ENCODE measurements around the gene ABO. TPM values are rescaled to one million over a fixed set of nuclear protein-coding genes. Genes with fewer than 3 reads are reported as not detected.
"Not testable (repeated sequence)": the region's sequence is repeated elsewhere in the genome, so short reads cannot be mapped to it uniquely, and the experiment has no call there.

Gene ABO
- total RNA-seq, 4 donors from 2014 or later: 0.29 to 6.1 (median 0.59) TPM

DNA sequence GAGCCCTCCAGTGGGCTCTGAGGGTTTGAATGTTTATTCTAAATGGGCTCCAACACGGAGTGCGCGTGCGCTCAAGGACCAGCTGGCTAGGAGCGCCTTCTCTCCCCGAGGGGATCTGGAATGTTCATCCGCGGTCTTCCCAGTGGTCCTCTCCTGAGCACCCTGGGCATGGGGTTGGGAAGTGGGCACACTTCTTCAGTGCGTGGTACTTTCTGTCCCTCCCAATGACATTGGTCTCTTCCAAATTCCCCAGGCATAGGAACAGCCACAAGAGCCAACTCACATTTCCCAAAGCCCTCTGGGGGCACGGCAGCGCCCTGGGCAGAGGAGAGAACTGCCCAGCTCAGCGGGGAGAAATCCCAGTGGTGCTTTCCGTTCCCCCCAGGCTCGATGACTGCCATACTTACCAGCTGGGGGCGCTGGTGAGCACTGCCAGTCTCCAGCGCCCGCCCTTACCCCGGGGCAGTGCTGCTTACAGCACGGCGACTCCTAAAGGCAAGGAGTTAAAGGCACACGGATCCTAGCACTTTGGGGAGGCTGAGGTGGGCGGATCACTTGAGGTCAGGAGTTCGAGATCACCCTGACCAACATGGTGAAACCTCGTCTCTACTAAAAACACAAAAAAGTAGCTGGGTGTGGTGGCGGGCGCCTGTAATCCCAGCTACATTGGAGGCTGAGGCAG, 36.0 kb downstream of the ABO start:
- H3K4me3 ChIP-seq: peak overlapping the region; percentile 9 to 26
- intact Hi-C loops (cut with DNase I; ENCODE audit: low total_unique reads): no loop called here

DNA sequence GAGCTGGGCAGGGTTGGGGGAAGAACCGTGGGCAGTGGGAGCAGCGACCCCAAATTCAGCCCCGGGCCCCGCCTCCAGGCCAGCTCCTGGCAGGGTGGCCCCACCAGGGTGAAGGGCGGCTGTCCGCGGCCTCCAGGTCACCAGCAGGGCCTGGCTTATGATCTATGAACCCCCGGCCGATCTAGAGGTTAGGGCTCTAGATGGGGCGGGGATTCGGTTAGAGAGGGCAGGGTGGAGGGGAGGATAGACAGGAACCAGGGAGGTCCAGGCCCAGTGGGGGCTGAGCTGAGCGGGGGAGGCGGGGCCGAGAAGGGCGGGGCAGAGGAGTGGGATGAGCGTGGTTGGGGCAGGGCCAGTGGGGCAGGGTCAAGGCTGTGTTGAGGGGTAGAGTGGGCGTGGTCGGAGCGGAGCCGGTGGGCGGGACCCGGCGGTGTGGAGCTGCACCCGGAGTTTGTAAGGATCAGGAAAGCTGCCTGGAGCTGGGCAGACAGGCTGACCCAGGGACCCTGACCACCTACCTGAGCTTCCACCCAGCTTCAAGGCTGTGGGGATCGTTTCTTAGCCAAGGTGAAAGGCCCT, 36.6 kb downstream of the ABO start:
- peak; percentile 81 to 84 for DNase-seq

More for the DNA sequence above, 36.0 kb downstream of the ABO start:
- Histone ChIP-seq H3K4me1 (peaks cover 0 to 6% of the 10 kb centered on the region in 2 donors), H3K9me3 (no peaks in the 10 kb centered on the region), H3K36me3 (no peaks in the 10 kb centered on the region), H3K27ac (peak overlapping the region; percentile 73 to 78), H3K27me3 (no peaks in the 10 kb centered on the region)
- DNase-seq: peak; percentile 42 to 43
- TF ChIP-seq, protein P1, sequence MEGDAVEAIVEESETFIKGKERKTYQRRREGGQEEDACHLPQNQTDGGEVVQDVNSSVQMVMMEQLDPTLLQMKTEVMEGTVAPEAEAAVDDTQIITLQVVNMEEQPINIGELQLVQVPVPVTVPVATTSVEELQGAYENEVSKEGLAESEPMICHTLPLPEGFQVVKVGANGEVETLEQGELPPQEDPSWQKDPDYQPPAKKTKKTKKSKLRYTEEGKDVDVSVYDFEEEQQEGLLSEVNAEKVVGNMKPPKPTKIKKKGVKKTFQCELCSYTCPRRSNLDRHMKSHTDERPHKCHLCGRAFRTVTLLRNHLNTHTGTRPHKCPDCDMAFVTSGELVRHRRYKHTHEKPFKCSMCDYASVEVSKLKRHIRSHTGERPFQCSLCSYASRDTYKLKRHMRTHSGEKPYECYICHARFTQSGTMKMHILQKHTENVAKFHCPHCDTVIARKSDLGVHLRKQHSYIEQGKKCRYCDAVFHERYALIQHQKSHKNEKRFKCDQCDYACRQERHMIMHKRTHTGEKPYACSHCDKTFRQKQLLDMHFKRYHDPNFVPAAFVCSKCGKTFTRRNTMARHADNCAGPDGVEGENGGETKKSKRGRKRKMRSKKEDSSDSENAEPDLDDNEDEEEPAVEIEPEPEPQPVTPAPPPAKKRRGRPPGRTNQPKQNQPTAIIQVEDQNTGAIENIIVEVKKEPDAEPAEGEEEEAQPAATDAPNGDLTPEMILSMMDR (IDR thresholded peaks at IDR 0.05): peak; percentile 21 to 45 (median 40)
- no peak for TF ChIP-seq POLR2A (IDR thresholded peaks at IDR 0.05)

DNA sequence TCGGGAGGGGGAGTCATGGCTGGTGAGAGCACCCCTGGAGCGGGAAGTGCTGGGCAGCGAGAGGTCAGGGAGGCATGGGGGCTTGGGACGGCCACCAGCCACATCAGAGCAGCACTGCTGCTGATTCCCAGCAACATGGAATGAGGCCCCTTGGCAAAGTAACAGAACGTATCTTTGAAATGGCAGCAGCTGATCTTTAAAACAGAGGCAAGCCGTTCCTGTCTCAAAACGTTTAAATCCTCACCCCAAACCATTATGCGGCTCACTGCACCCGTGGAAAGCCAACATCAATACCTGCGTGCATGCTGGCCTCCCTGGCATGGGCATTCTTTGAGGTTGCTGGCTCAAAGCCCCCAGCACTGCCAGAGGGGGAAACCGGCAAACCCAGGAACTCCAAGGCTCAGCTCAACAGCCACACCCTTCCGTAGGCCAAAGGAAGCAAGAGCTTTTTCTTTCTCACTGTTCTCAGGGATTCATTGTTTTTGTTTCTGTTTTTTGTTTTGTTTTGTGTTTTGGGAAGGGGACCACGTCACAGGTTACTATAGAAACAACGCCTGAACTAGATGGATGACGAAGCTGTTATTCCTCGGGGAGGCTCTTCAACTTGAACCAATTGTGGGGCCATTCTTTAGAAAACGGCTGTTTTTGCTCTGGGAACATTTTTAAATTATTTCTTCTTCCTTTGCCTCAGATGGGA, 37.8 kb downstream of the ABO start:
- no peaks in the 10 kb centered on the region for H3K36me3 ChIP-seq
- H3K27me3 ChIP-seq: no peaks in the 10 kb centered on the region
- intact Hi-C loops (cut with DNase I; ENCODE audit: low total_unique reads): no loop called here
- peaks cover 0 to 6% of the 10 kb centered on the region in 2 donors for H3K4me1 ChIP-seq
- H3K4me3 ChIP-seq: no peak overlapping the region
- peak in 1 of 2 donors; percentile 11 for DNase-seq
- no peaks in the 10 kb centered on the region for H3K9me3 ChIP-seq
- peak overlapping the region; percentile 73 to 78 for H3K27ac ChIP-seq
- no peak for TF ChIP-seq POLR2A (IDR thresholded peaks at IDR 0.05)
- TF ChIP-seq, protein P1 (IDR thresholded peaks at IDR 0.05): no peak

More for the DNA sequence above, 36.6 kb downstream of the ABO start:
- Histone ChIP-seq H3K36me3 (no peaks in the 10 kb centered on the region), H3K4me3 (peak overlapping the region; percentile 9 to 26), H3K9me3 (no peaks in the 10 kb centered on the region), H3K4me1 (peaks cover 0 to 6% of the 10 kb centered on the region in 2 donors), H3K27ac (peak overlapping the region; percentile 73 to 78), H3K27me3 (no peaks in the 10 kb centered on the region)
- intact Hi-C loops (cut with DNase I; ENCODE audit: low total_unique reads): no loop called here
- TF ChIP-seq, protein P1 (IDR thresholded peaks at IDR 0.05): no peak
- no peak for TF ChIP-seq POLR2A (IDR thresholded peaks at IDR 0.05)

DNA sequence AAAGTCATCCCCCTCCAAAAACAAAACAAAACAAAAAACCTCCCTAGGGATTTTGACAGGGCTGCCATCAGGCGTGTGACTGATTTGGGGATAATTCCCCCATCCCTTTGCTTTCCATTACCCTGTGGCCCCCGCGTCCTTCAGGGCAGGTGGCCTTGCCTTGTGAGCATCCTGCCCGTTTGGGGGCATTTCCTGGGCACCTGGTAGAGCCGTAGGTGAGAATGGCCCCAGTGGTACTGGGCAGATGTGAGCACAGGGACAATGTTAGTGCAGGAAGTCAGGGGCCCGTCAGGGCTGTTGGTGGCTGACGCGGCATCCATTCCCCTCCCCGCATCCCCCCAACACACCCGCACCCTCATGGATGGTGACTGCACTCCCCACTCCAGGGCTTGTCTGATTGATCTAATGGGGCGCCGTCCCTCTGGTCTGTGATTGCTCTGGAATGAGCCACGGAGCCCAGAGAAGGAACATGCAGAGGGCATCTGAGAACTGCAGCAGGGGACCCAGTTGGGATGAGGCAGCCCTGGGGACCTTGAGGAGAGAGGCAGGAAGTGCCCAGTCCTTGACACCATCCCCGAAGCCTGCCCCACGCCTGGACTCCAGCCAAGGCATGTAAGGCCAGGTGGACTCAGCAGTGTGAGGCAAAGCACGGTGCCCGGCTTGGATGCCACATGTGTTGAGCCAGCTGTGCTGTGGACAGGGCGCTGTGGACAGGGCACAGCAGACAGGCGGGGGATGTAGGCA, 38.5 kb downstream of the ABO start:
- H3K9me3 ChIP-seq; H3K36me3 ChIP-seq; intact Hi-C loops (cut with DNase I; ENCODE audit: low total_unique reads); H3K27me3 ChIP-seq; H3K4me3 ChIP-seq; H3K4me1 ChIP-seq: not testable (repeated sequence)
- H3K27ac ChIP-seq: peak overlapping the region; percentile 73 to 78
- DNase-seq: peak in 1 of 2 donors; percentile 14

DNA sequence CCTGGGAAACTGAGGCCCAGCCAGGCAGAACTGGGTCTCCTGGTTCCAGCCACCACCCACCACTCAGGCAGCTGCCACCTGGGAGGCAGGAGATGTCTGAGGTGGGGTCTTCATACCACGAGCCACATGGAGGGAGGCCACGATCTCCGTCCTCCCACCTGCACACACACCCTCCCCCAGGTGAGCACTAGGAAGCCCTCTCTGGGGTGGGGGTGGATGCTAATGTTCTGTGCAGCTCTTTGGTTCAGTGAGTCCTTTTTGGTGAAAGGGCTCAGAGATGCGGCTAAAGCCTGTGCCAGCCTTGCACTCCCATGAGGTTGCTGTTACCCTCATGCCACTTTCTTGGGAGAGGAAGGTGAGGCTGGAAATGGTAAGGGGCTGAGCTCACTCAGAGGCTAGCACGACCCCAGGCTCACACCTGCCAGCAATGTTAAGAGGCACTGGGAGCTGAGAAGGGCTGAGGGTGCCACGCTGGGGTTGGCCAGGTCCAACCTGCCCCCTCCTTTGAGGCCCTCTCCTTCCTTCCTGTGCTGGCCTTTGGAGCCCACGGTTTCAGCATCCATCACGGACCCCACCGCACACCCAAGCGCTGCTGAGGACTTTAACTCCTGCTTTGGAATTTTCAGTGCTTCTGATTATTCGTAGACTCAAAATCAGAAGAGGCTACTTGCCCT, 39.3 kb downstream of the ABO start:
- no peak for DNase-seq
- H3K27ac ChIP-seq: no peak overlapping the region
- intact Hi-C loops (cut with DNase I; ENCODE audit: low total_unique reads): no loop called here
- H3K4me3 ChIP-seq: no peak overlapping the region
- H3K9me3 ChIP-seq: no peaks in the 10 kb centered on the region
- H3K4me1 ChIP-seq: peaks cover 0 to 6% of the 10 kb centered on the region in 2 donors
- TF ChIP-seq POLR2A (IDR thresholded peaks at IDR 0.05): no peak
- TF ChIP-seq, protein P1 (IDR thresholded peaks at IDR 0.05): no peak
- H3K27me3 ChIP-seq: no peaks in the 10 kb centered on the region
- H3K36me3 ChIP-seq: no peaks in the 10 kb centered on the region
